ENCODE data around the gene QARS1.
A peak's percentile ranks its signal among the peaks of the same experiment; 100 is the strongest.

- TF ChIP-seq TFDP1 (CRISPR knock-in tag; IDR thresholded peaks at IDR 0.05; ENCODE audit: borderline replicate concordance) (peak; percentile 20), FOXK1 (CRISPR knock-in tag; IDR thresholded peaks at IDR 0.05; ENCODE audit: borderline replicate concordance, low read depth) (peak; percentile 94; the same call in 1 of the 2 replicates), CEBPZ (IDR thresholded peaks at IDR 0.05; ENCODE audit: low read length) (no peak), EHMT2 (IDR thresholded peaks at IDR 0.05; ENCODE audit: borderline replicate concordance, low read depth, low read length) (no peak), ATF3 (CRISPR knock-in tag; IDR thresholded peaks at IDR 0.05) (no peak), EP300 (IDR thresholded peaks at IDR 0.05; ENCODE audit: low read depth in 2 of 2, low read length in 2 of 2) (no peak; a peak in 1 of 4 replicates), EP300 (CRISPR knock-in tag; IDR thresholded peaks at IDR 0.05; ENCODE audit: borderline replicate concordance) (no peak), ATF6 (CRISPR knock-in tag; conservative IDR thresholded peaks at IDR 0.05) (peak; percentile 74; the same call in 1 of the 2 replicates), EZH2 (conservative IDR thresholded peaks at IDR 0.05; ENCODE audit: low read depth, low read length) (no peak), CTCF (CRISPR knock-in tag; IDR thresholded peaks at IDR 0.05) (peak; percentile 73), HNF4A (CRISPR knock-in tag; IDR thresholded peaks at IDR 0.05) (peak; percentile 36)
Observed at GRCh38 chr3:49093853-49094767, 10.4 kb downstream of the QARS1 start, which contains the start of gene QRICH1.
